Measurements from ENCODE around the gene IRGC. TPM values are rescaled to one million over a fixed set of nuclear protein-coding genes. Genes with fewer than 3 reads are reported as not detected.

IRGC gene
- total RNA-seq, 1 donor from 2014 or later, result not detected

GRCh38 chr19:43721469-43722048 lies 5.7 kb downstream of the IRGC start:
- DNase-seq (ENCODE audit: low spot score) (no peak), ATAC-seq (no peak)

- ATAC-seq, result no peak
Observed at GRCh38 chr19:43723588-43723987, 7.7 kb downstream of the IRGC start.

GRCh38 chr19:43724896-43725295 lies 9.0 kb downstream of the IRGC start:
- ATAC-seq (no peak), DNase-seq (ENCODE audit: low spot score) (no peak)

More at GRCh38 chr19:43723588-43723987, 7.7 kb downstream of the IRGC start:
- DNase-seq (ENCODE audit: low spot score), result no peak

GRCh38 chr19:43725468-43725867 lies 9.6 kb downstream of the IRGC start:
- ATAC-seq (no peak), DNase-seq (ENCODE audit: low spot score) (no peak)

- ATAC-seq (peak; percentile 66), DNase-seq (ENCODE audit: low spot score) (no peak)
Observed at GRCh38 chr19:43726736-43727592, 11.1 kb downstream of the IRGC start.

GRCh38 chr19:43727593-43727853 lies 11.6 kb downstream of the IRGC start:
- DNase-seq (ENCODE audit: low spot score), result no peak

GRCh38 chr19:43729919-43730318 lies 14.0 kb downstream of the IRGC start:
- DNase-seq (ENCODE audit: low spot score), result no peak
- no peak for ATAC-seq

More at GRCh38 chr19:43727593-43727853, 11.6 kb downstream of the IRGC start:
- no peak for ATAC-seq

- DNase-seq (ENCODE audit: low spot score), result no peak
- no peak for ATAC-seq
Observed at GRCh38 chr19:43731346-43731745, 15.5 kb downstream of the IRGC start.

- ATAC-seq (no peak), DNase-seq (ENCODE audit: low spot score) (no peak)
Observed at GRCh38 chr19:43731846-43732245, 16.0 kb downstream of the IRGC start.

GRCh38 chr19:43735013-43735412 lies 19.1 kb downstream of the IRGC start:
- ATAC-seq, result no peak

GRCh38 chr19:43735957-43736356 lies 20.1 kb downstream of the IRGC start:
- no peak for ATAC-seq
- DNase-seq (ENCODE audit: low spot score), result no peak

More at GRCh38 chr19:43735013-43735412, 19.1 kb downstream of the IRGC start:
- DNase-seq (ENCODE audit: low spot score), result no peak

- peak; percentile 60 for ATAC-seq
- no peak for DNase-seq (ENCODE audit: low spot score)
Observed at GRCh38 chr19:43738780-43739211, 22.9 kb downstream of the IRGC start.

GRCh38 chr19:43739439-43740235 lies 23.8 kb downstream of the IRGC start:
- DNase-seq (ENCODE audit: low spot score) (no peak), ATAC-seq (peak; percentile 78)

- ATAC-seq (no peak), DNase-seq (ENCODE audit: low spot score) (no peak)
Observed at GRCh38 chr19:43741075-43741825, 25.4 kb downstream of the IRGC start.

GRCh38 chr19:43743059-43743458 lies 27.2 kb downstream of the IRGC start:
- DNase-seq (ENCODE audit: low spot score) (no peak), ATAC-seq (no peak)

- no peak for ATAC-seq
- DNase-seq (ENCODE audit: low spot score), result no peak
Observed at GRCh38 chr19:43747557-43748204, 31.8 kb downstream of the IRGC start.

- ATAC-seq (no peak), DNase-seq (ENCODE audit: low spot score) (no peak)
Observed at GRCh38 chr19:43748205-43748594, 32.3 kb downstream of the IRGC start.

- ATAC-seq (no peak), DNase-seq (ENCODE audit: low spot score) (no peak)
Observed at GRCh38 chr19:43748685-43749084, 32.8 kb downstream of the IRGC start.

GRCh38 chr19:43749152-43749551 lies 33.3 kb downstream of the IRGC start:
- ATAC-seq, result no peak
- no peak for DNase-seq (ENCODE audit: low spot score)

GRCh38 chr19:43749898-43750297 lies 34.0 kb downstream of the IRGC start:
- no peak for ATAC-seq
- DNase-seq (ENCODE audit: low spot score), result no peak

Data from left lobe of liver (tissue), 2 donors.